ENCODE measurements around the gene CFP.
"Not testable (repeated sequence)": the region's sequence is repeated elsewhere in the genome, so short reads cannot be mapped to it uniquely, and the experiment has no call there.

The CFP gene

DNA sequence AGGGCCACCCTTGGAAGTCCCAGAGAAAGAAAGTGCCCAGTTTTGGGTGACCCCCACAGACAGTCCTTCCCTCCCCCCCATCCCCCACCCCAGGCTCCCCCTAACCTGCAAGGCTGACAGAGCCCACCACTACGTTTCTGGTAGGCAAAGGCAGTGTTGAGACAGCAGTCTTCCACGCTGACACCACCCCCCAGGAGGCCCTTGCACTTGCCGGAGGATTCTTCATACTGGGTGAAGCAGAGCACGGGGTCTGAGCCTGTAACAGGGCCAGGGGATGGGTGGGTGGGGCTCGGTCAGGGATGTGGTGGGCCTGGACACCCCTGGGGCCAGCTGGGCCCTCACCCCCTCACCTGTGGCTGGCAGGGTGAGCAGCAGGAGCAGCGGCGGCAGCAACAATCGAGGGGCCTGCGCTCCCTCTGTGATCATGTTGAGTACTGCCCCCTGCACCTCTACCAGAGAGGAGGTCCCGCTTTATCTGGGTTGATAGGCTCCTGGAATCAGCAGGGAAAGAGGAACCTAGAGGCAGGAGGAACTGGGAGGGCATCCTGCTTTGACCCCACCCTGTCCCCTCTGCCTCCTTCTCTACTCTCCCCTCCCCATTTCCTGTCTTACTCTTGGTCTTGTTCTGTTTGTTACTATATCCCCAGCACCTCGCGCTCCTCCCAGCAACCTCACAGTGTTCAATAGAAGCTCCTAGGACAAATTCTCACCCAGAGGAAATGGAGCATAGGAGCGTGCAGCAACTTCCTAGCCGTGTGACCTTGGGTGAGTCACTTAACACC lies at the start of gene CFP:
Gene CFP, minus strand, starts transcription at position 512 of the 782 bp plus-strand sequence. Its CDS starts 86 bp downstream, at position 426.
- no peak for DNase-seq

DNA sequence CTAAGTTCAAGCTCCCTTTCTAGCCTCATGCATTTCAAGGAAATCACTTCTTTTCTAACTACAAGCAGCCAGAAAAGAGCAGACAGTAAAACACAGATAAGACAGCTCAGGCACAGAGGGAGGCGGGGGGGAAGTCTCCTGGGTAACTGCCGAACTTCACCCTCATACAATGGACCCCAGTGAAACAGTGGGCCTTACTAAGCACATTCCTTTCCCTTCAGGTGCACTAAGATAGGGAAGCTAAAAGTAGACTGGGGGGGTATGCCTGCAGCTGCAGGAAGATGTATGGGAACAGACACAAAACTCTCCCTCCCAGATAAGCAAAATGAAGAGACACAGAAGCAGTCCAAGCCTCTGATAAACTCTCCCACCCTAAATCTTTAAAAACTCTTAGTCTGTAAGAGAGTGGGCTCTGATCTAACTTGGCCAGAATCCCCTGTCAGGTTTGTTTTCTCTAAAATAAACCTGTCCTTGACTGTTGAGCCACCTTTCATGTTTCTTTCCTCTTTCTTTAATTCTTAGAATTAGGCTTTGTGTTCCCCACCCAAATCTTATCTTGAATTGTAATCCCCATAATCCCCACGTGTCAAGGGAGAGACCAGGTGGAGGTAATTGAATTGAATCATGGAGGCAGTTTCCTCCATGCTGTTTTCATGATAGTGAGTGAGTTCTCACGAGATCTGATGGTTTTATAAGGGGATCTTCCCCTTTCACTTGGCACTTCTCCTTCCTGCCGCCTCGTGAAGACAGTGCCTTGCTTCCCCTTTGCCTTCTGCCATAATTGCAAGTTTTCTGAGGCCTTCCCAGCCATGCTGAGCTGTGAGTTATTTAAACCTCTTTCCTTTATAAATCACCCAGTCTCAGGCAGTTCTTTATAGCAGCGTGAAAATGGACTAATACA lies 46.5 kb upstream of the CFP start:
- DNase-seq, result not testable (repeated sequence)

DNA sequence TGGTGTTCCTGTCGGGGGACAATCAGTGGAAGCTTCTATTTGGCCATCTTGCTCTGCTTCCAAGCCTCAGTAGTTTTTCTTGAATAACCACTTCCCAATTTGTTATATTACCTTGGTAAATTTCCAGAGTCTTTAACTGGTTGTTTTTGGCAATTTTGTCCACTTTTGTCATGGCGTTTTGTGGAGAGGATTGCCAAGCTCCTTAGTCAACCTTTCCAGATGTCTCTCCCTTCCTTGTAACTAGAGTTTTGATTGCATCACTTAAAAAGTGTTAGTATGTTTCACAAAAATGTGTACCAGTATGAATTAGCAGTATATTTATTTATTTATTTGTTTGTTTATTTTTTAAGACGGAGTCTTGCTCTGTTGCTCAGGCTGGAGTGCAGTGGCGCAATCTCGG lies 45.0 kb upstream of the CFP start:
- no peak for DNase-seq

DNA sequence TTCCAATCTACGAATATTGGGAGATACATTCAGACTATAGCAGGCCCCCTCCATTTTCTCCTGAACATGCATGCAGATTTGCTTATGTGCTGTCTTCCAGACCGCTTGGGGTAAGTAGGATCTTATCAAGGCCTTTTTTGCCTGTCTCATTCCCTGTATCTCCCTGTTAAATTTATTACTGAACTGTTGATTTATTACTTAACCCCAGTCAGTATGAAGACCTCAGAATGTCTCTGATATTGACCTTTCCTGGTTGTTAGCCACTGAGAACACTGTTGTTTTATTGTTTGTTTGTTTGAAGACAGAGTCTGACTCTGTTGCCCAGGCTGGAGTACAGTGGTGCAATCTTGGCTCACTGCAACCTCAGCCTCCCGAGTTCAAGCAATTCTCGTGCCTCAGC lies 36.1 kb upstream of the CFP start:
- DNase-seq, result not testable (repeated sequence)

DNA sequence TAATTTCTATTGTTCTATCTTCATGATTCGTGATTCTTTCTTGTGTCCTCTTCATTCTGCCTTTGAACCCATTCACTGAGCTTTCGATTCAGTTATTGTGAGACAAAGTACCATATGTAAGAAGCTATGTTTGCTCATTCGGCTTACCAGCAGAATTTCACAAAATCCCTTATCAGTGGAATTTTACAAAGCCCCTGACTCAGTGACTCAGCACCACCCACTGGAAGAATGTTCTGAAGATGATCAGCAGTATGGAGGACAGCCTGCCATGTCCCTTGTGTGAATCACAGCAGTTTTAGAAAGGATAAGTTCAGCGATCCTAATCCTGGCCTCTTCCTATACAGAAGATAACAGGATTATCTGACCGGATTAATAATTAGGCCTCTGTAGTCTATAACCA lies 35.0 kb upstream of the CFP start:
- DNase-seq, result no peak

DNA sequence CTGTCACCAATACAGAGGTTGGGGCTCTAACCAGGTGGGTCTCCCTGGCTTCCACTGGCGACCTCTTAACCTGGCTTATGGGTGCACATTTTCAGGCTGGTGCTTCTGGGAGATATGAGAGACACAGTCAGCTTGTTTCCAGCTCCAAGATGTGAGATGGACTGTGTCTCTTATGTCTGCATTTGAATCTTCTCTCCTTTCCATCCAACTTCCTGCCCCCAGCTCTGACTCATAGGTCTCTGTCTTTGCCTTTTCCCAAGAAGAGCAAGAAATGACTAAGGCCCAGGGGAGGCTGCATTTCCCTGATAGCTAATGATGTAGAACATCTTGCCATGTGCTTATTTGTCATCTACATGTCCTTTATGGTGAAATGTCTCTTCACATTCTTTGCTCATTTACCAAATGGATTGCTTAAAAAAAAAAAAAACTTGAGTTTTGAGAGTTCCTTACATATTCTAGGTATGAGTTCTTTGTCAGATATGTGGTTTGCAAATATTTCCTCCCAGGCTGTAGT lies 32.5 kb upstream of the CFP start:
- peak; percentile 73 for DNase-seq

DNA sequence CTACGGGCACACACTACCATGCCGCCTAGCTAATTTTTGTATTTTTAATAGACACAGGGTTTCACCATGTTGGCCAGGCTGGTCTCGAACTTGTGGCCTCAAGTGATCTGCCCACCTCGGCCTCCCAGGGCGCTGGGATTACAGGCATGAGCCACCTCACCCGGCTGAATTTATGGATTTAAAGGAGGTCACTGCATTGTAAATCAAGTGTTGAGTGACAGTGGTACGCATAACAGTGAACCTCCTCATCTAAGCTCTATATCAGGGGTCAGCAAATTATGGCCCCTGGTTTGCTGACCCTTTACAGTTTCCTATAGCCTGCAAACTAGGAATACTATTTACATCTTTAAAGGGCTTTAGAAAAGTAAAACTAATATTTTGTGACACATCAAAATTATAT lies 31.8 kb upstream of the CFP start:
- no peak for DNase-seq

DNA sequence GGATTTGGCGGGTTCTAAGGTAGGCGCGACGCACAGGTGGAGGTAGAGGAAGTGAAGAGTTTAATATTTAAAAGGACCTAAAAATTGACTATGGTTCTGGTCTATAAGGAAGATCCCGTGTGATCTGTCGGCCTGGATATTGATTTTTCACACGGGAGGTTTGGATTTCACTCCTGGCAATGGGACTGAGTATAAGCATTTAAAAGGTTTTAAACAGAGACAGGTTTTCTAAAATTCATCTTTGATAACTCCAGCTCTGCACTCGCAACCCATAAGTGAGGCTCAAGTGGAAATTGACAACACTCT lies 29.6 kb upstream of the CFP start:
- DNase-seq, result no peak

DNA sequence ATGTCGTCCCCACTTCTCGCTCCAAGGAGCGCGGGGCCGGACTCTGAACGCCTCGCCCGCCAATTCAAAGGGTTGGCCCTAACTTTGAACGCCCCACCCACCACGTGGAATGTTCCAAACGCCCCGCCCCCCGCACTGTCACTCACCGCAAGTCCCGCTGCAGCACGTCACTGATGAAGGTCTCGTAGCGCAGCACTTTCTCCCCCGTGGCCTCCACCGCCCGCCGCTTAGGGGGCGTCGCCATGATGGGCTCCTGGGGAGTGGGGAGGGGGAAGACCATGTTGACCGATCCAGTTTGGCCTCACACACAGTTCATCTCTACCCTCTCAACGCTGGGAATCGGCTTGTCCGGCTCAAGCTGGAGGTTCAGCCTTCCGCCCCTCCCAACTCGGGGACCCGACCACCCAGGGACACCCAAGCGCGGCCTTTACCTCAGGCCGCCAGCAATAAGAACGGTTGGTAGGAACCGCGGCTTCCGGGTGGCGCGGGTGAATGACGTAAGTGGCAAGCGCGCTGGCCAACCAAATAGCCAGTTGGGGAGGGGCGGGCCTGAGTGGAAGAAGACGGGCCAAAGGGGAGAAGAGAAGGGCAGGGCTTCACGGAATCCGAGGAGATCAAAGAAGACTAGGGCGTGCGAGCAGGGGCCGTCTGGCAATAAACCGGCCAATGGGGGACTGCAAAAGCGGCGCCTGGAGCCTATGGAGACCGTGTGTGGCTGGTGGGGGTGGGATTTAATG lies 29.1 kb upstream of the CFP start, which contains the start of gene UXT:
Gene UXT, minus strand, starts transcription at position 497 of the 737 bp plus-strand sequence. Its CDS starts 253 bp downstream, at position 244.
- DNase-seq, result peak; percentile 94

DNA sequence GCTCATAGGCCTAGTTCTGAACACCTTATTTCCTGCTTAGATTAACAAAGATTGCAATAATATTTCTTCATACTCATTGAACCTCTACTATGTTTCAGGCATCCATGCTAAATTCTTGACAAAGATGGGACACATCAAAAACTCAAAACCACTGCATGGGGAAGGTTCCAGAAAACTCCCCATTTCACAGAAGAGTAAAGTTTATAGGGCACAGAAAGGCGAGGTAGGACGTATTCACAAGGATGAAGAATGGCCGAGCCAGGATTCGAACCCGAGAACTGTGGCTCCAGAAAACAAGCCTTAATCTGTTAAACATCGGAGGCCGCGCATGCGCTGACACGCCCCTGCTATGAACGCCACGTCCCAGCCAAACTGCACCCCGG lies 28.6 kb upstream of the CFP start:
- DNase-seq, result no peak

DNA sequence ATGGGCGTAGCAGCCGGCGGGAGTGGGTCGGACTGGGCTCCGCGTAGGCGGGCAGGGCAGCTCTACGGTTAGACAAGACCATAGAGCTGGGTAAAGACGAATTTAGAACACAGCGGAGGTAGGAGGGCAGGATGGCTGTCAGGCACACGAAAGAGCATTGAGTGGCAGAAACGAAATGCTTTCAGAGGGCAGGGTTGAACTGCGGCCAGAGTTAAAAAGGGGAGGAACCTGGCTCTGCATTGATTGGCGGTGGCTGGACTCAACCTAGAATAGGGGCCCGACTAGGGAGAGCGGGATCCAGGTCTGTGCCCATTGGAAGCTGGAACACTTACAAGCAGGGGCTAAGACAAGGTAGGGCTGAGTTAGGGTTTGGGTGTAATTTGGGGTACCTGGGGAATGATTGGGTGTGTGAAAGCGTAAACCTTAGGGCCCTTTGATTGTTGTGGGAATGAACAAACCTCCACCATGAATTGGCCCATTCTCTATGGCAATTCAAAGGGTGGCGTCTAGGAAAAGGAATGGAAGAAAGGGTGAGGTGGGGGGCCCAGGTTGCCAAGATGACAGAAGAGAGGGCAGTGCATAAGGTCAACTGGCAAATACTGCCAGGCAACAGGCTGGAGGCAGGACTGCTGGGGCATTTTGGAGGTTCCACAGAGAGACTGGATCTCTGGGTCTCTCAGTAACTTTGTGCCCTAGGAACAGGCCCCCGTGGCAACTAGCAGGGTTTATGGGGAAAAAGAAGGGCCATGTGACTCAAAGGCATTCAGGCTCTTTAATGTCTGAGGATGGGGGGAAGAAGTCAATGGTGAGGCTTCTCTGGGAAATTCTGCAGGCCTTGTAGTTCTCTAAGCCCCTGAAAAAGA lies 21.5 kb upstream of the CFP start:
- no peak for DNase-seq

DNA sequence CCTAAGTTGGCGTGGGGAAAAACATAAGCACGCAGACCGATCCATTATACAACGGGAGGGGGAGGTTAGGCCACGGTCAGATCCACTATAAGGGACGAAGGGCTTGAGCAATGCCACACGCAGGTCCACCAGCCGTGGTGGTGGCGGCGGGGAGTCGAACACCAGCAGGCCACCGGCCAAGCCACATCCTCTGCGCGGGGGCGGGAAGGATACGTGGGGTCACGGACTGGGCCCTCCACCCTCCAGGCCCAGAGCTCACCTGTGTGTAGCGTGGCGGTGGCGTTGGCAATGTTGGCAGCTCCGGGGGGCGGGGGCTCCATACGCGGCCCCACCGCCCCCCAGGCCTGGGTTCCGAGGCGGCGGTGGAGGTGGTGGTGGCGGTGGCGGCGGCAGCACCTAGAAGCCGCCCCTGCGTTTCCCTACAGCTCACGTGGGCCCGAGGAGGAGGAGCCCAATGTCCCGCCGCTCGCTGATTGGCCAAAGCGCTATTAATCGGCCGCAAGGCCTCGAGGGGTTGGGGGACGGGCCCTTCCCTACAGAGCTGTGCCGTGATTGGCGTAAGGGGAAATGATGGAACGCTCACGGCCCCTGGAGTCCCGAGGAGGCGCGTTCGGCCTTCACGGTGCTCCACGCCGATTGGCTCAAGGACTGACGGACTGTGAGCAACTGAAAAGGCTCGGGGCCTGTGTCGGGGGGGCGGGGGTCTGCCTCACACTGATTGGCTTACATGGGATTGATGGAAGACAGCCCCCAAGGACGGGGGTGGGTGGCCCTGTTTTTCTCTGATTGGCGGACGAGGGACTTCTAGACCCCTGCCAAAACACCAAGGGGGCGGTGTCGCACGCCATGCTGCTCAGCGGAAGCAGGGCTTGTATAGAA lies 20.7 kb upstream of the CFP start, which contains the start of gene ELK1:
Gene ELK1, minus strand, starts transcription at position 400 of the 879 bp plus-strand sequence. CDS start 9,122 bp downstream, outside the sequence.
- peak; percentile 91 for DNase-seq

DNA sequence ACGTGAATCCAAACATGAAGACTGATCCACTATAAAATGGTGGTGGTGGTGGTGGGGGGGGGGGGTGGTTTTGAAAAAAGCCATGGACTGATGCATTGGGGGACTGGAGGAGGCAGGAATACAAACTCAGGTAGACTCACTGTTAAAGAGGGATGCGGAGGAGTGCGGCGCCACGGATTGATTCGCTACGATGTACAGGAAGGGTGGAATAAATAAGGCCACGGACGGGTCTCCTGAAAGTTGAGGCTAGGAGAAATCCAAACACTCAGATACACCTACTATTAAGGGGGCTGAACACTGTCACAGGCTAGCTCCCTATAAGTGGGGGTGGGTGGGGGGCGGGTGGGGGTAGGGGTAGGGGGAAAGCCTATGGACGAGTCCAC lies 20.0 kb upstream of the CFP start:
- no peak for DNase-seq

DNA sequence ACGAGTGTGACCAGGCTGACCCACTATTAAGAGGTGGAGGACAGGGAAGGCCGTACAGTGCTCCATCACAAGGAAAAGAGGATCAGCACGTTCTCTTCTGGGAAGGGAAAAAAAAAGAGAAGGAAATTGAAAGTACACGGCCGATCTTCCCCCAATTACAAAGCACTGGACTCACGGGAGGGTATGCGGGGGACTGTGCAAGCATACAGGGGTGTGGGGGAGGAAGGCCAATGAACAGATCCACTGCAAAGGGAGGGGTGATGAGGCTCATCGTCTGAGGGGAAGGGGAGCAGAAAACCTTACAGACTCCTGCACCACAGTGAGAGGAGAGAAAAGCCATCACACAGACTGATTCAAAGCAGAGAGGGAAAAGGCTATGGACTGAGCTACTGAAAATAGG lies 19.5 kb upstream of the CFP start:
- DNase-seq, result no peak

DNA sequence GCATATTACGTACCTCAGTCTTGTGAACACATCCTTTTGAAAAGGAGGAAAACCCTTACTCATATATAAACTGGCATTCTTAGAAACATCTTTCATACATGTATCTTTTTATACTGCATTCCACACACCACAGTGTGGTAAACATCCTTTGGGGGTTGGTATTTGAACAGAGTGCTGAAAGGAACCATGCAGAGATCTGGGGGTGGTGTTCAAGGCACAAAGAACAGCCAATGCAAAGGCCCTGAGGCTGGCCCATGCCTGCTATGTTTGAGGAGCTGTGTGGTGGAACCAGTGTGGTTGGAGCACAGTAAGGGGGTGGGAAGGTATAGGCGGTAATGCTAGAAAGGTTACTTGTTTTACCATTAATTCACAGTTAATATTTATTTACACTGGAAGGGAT lies 18.6 kb upstream of the CFP start:
- no peak for DNase-seq

DNA sequence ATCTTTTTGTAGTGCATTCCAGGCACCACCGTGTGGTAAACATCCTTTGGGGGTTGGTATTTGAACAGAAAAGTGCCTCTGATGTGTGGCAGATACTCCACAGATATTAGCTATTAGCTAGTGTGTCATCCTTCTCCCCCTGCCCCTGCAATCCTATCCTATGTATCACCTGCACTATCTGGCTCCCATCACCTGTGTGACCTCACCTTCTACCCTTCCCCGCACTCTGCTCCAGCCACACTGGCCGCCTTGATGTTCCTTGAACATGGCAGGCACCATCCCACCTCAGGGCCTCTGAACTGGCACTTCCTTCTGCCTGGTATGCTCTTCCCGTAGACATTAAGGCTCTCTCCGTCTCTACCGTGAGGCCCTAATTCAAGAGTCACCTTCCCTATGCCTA lies 16.9 kb upstream of the CFP start:
- DNase-seq, result no peak

DNA sequence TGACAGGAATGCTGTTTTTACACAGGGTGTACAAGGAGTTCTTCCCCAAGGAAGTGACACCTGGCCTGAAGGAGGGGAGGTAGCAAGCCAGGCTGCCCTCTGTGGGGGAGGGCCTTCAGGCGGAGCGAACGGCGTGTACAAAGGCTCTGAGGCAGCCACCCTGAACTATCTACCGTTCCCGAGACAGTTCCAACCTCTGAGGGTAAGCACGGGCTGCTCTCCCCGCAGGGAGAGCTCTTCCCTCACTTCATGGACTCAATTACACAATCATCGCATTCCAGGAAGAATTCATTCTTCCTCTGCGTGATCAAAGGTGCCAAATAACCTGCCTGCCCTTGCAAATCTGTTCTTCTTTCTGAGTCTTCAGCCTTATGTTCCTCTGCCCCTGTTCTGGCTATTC lies 15.8 kb upstream of the CFP start:
- no peak for DNase-seq

DNA sequence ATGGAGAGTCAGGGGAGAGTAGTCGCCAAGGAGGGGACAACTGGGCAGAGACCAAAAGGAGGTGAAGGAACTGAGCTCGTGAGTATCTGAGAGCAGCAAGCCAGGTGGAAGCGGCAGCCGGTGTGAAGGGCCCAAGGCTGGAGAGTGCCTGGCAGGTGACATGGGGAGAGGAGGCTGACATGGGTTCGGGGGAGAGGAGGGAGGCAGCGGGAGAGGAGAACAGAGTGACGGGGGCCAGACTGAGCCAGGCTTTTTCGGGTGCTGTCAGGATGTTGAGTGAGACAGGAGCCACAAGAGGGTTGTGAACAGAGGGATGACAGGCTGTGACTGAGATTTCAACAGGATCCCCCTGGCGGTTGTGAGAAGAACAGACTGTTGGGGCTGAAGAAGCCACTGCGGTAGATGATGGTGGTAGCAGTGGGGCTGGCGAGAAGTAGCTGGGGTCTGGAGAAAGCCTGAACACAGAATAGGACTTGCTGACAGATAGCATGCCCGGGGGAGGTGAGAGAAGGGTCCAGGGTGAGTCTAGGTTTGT lies 14.9 kb upstream of the CFP start:
- DNase-seq, result no peak

DNA sequence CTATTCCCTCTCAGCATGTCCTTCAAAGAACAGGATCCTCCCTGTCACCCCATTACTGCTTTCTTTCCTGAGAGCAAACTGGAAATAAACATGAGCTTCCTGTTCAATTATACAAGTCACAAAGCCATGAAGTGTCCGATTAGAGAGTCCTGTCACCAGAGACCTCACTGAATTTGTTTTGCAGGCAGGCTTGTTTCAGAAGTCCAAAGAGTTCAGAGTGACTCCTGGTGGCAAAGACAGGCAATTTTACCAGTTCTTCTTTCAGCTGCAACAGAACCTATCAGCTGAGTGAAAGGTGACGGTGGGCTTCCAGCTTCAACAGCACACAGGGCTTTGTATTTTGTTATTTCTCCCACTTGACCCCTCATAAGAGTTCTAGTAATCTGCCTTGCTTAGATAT lies 14.2 kb upstream of the CFP start:
- no peak for DNase-seq

DNA sequence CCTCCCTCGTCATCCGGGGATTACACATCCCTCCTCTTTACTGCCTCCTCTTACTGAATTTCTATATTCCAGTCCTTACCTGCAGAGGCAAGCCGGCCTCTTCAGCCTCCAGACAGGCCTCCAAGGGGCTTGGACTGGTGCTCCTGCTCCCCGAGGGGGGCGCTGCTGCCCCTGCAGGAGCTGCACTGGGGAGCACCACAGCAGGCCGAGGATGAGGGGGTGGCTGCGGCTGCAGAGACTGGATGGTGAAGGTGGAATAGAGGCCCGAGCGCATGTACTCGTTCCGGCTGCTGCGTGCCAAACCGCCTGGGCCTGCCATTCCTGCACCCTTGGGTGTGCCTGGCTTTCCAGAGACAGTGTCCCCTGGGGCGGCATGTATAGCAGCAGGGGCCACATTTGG lies 9.1 kb upstream of the CFP start:
- no peak for DNase-seq
